ENCODE data around the gene RABGGTA. TPM values are rescaled to one million over a fixed set of nuclear protein-coding genes. Genes with fewer than 3 reads are reported as not detected.

RABGGTA gene
- total and polyA plus RNA-seq, 9 of the 15 experiments (the other 6 are each of a cell fraction or from before 2014, with no cell fraction given) = 4.5 to 24.2 (median 15.5) TPM

GRCh38 chr14:24255931-24256711 lies 15.3 kb downstream of the RABGGTA start (continued):
- TF ChIP-seq AFF4 (CRISPR knock-in tag; IDR thresholded peaks at IDR 0.05) (no peak), HBP1 (CRISPR knock-in tag; IDR thresholded peaks at IDR 0.05) (no peak), SNIP1 (IDR thresholded peaks at IDR 0.05; ENCODE audit: low read depth) (no peak), POLR3A (IDR thresholded peaks at IDR 0.05; ENCODE audit: borderline replicate concordance, extremely low read depth, insufficient read depth, insufficient read length) (no peak), MAFG (tag; conservative IDR thresholded peaks at IDR 0.05) (no peak), TAL1 (IDR thresholded peaks at IDR 0.05) (peak; percentile 90), ZZZ3 (IDR thresholded peaks at IDR 0.05) (no peak), ZNF347 (CRISPR knock-in tag; IDR thresholded peaks at IDR 0.05; ENCODE audit: low read depth) (no peak), PCBP1 (IDR thresholded peaks at IDR 0.05; ENCODE audit: low read depth, low read length, poor library complexity, severe bottlenecking) (no peak), ZNF395 (CRISPR knock-in tag; IDR thresholded peaks at IDR 0.05) (peak; percentile 26; the same call in 1 of the 2 replicates), CTCF (IDR thresholded peaks at IDR 0.05 in 2 of 3, conservative IDR thresholded peaks at IDR 0.05 in 1 of 3; ENCODE audit: insufficient read depth in 2 of 3, low read depth in 1 of 3, low read length in 3 of 3) (no peak), TBL1XR1 (IDR thresholded peaks at IDR 0.05; ENCODE audit: low read length in 2 of 2) (peak in 1 of 2 experiments; percentile 60; a peak in 1 of 4 replicates), CBFA2T3 (IDR thresholded peaks at IDR 0.05) (peak; percentile 98), XRCC3 (IDR thresholded peaks at IDR 0.05) (no peak)
- TF ChIP-seq, protein P1, sequence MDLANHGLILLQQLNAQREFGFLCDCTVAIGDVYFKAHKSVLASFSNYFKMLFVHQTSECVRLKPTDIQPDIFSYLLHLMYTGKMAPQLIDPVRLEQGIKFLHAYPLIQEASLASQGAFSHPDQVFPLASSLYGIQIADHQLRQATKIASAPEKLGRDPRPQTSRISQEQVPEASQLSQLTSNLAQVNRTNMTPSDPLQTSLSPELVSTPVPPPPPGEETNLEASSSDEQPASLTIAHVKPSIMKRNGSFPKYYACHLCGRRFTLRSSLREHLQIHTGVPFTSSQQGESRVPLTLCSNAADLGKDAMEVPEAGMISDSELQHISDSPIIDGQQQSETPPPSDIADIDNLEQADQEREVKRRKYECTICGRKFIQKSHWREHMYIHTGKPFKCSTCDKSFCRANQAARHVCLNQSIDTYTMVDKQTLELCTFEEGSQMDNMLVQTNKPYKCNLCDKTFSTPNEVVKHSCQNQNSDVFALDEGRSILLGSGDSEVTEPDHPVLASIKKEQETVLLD (IDR thresholded peaks at IDR 0.05) = no peak; the same call in 1 of the 2 replicates

Data from K562 (cell line).